Heart left ventricle (tissue), 16 donors: ENCODE results near the gene RBMS3. TPM values are rescaled to one million over a fixed set of nuclear protein-coding genes. Genes with fewer than 3 reads are reported as not detected.

Experiments used
- ATAC-seq, 4 donors: fragments of 200-7000 bp; cut with Tn5 transposase; one replicate each; pipeline ENCODE4 v1.9.1; 2020 to 2022; ENCODE audit warnings: moderate library complexity in 4 of 4, mild to moderate bottlenecking in 3 of 4, moderate number of reproducible peaks in 1 of 4
- DNase-seq, 5 donors: peaks; one replicate each; pipeline ENCODE4 v3.0.0-alpha.2; 2020
- H3K27ac ChIP-seq, 12 donors: fragments of 200-600 bp; sonication (generic) in 4 of 12; one replicate each; pipeline versions ENCODE4 v1.5.0 to v1.8.0; 2016 to 2022; ENCODE audit warnings: mild to moderate bottlenecking in 2 of 12
- H3K27me3 ChIP-seq, 9 donors: fragments of 200-600 bp; sonication (generic) in 2 of 9; one replicate each; pipeline versions ENCODE4 v1.5.1 to v1.8.0; 2016 to 2022; ENCODE audit warnings: mild to moderate bottlenecking in 3 of 9
- H3K36me3 ChIP-seq, 9 donors: fragments of 200-600 bp; sonication (generic) in 2 of 9; one replicate each; pipeline versions ENCODE4 v1.5.0 to v1.8.0; 2018 to 2022; ENCODE audit warnings: mild to moderate bottlenecking in 2 of 9
- H3K4me1 ChIP-seq, 12 donors: fragments of 200-600 bp; sonication (generic) in 4 of 12; one replicate each; pipeline versions ENCODE4 v1.5.0 to v1.8.0; 2016 to 2022; ENCODE audit warnings: mild to moderate bottlenecking in 3 of 12
- H3K4me3 ChIP-seq, 12 donors: fragments of 200-600 bp; sonication (generic) in 4 of 12; one replicate each; pipeline versions ENCODE4 v1.5.0 to v1.8.0; 2017 to 2022; ENCODE audit warnings: mild to moderate bottlenecking in 9 of 12, moderate library complexity in 4 of 12
- H3K9me3 ChIP-seq, 12 donors: fragments of 200-600 bp; sonication (generic) in 4 of 12; one replicate each; pipeline versions ENCODE4 v1.5.0 to v1.8.0; 2016 to 2022; ENCODE audit warnings: mild to moderate bottlenecking in 1 of 12
- CTCF ChIP-seq, 12 donors: fragments of 200-600 bp; sonication (generic) in 4 of 12; IDR thresholded peaks; one replicate each; pipeline versions ENCODE4 v1.5.0 to v1.8.0; 2018 to 2022; ENCODE audit warnings: antibody characterized with exemption in 12 of 12, mild to moderate bottlenecking in 5 of 12
- POLR2A ChIP-seq, 2 donors: fragments of 450-650 bp; IDR thresholded peaks; one replicate each; pipeline ENCODE4 v1.6.1; 2017; ENCODE audit warnings: antibody characterized with exemption in 2 of 2, mild to moderate bottlenecking in 2 of 2, moderate library complexity in 2 of 2
- WGBS, 4 donors: extraction: QIAGEN DNeasy Blood & Tissue Kit in 2 of 4; methylation state at CpG; one replicate each; pipeline versions ENCODE4 v1.1.5 to v1.1.7; 2013 to 2018; 5-methylcytosine and 5-hydroxymethylcytosine counted together
- intact Hi-C, 10 donors: fragments of 100-400 bp; cut with DNase I; formaldehyde crosslinking; loops; one replicate each; pipeline versions ENCODE4 v1.11.1 to v1.14.2; 2022
- polyA plus RNA-seq, 2 donors: library from polyadenylated mRNA; stranded (reverse); fragments of 200-250 nt; gene quantifications; one replicate each; pipeline ENCODE4 v1.2.3, GENCODE V29; 2013
- total RNA-seq, 9 donors: library from RNA; depleted of rRNA in 2 of 9; stranded (reverse); fragments of >200 nt in 2 of 9; fragmentation: NEBNext Ultra II Directional in 3 of 9; extraction: Animal tissue kit (Norgen Biotek cat#: 25700) in 3 of 9; gene quantifications; one replicate each; pipeline versions ENCODE4 v1.1.0 to v1.2.4, GENCODE V29; 2016 to 2023
- donor health status: ischemic (EF 13 %, LVEDD 7.1; RV severe dilation, severe dysfunction).
- donor health status: healthy with polysubstance abuse.
- donor health status: DM: no; HTN: yes; CAD: no.
- donor health status: DM: no; HTN: no; CAD: no.
- donor health status: ischemic (EF 25% LVEDD 6.9; RV normal size, moderate dysfunction).
- donor health status: ischemic (EF 25% LVEDD 5.7; RV mildly dilated, moderate dysfunction).
- donor health status: healthy.
- donor health status: DM: yes; HTN: yes; CAD: no.
- donor health status: ischemic (EF 35%, LVEDD 5.7; RV mildly dilated, moderate dysfunction).
- donor health status: nonischemic (EF 11% LVEDD 7.7; RV severe dilation, severe dysfunction).
- donor health status: DM: yes; HTN: yes; CAD: no.
- donor health status: PGD.
- donor health status: ischemic (EF 29% LVEDD 5.4; RV normal size, mild dysfunction).
- donor health status: nonischemic (EF 23%, LVEDD 6.1; RV moderate dilation, normal function).

RBMS3 gene
- total and polyA plus RNA-seq, 11 donors: 4.8 to 35.6 (median 26.1) TPM

- no peak overlapping the region for H3K4me3 ChIP-seq
- H3K4me1 ChIP-seq: peaks cover 0 to 47% (median 16%) of the 10 kb centered on the region in 12 donors
- peaks cover 0 to 5% (median 0%) of the 10 kb centered on the region in 12 donors for H3K9me3 ChIP-seq
- H3K27me3 ChIP-seq: no peaks in the 10 kb centered on the region
- DNase-seq (no peak), ATAC-seq (no peak)
- TF ChIP-seq CTCF (IDR thresholded peaks at IDR 0.05): no peak
- TF ChIP-seq POLR2A (IDR thresholded peaks at IDR 0.05): no peak
- no peak overlapping the region for H3K27ac ChIP-seq
- no peaks in the 10 kb centered on the region for H3K36me3 ChIP-seq
- 89 to 91% (median 89%) methylated on average over 2 of the region's 2 CpGs for WGBS, 4 donors
- intact Hi-C loops: no loop called here
These were observed 276.3 kb downstream of the RBMS3 start for GRCh38 chr3:29557186-29557585.

DNA sequence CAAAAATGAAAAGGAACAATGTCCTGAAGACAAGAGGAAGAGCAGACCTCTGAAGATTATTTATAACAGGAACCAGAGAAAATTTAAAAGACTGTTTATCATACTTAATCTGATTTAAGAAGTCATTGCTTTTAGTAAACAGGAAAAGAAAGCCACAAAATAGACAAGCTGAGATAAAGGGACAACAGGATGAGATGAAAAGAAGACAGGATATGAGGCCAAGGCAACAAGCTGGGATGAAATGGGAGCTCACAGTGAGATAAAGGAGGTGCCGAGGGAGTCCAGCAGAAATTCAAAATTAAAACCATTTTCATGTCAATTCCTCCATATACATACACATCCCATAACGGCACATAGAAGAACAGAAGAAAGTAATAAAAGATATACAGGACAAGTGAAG is 277.0 kb downstream of the RBMS3 start:
- H3K9me3 ChIP-seq: peaks cover 0 to 5% (median 0%) of the 10 kb centered on the region in 12 donors
- H3K4me3 ChIP-seq: no peak overlapping the region
- ATAC-seq: no peak
- H3K27me3 ChIP-seq: no peaks in the 10 kb centered on the region
- H3K27ac ChIP-seq: no peak overlapping the region
- no peaks in the 10 kb centered on the region for H3K36me3 ChIP-seq
- DNase-seq: no peak
- H3K4me1 ChIP-seq: peaks cover 0 to 42% (median 16%) of the 10 kb centered on the region in 12 donors
- 59 to 91% (median 76%) methylated on average over 2 of the region's 2 CpGs for WGBS, 4 donors
- intact Hi-C loops: no loop called here
- TF ChIP-seq POLR2A (IDR thresholded peaks at IDR 0.05): no peak
- TF ChIP-seq CTCF (IDR thresholded peaks at IDR 0.05): no peak

DNA sequence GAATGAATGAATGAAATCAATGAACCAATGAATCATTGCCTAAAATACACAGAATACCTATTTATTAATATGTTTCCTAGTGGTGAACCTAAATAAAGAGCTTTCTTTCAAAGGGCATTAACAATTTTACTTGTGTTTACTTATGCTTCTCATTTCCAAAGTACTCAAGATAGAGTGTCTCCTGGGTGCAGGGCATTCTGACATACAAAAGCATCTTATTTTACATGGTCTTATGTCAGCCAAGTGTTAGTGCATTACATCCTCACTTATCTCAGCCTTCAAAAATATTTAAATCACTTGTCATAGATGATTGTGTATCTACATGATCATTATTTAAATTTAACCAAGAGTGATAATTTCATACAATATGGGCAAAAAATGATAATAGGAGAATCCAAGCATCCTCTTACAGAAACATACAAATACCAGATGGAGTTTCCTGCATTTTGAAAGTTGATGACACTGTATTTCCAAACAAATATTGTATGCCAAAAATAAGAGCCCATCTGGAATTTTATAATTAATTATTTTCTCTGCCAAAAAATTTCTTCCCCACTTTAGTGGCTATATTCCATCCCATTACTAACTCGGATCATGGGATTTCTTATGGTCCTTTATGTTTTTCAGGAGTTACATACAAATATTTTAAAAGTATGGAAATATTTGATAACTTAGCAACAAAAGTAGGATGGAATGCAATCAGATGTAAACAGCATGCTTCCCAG is 279.0 kb downstream of the RBMS3 start:
- no peak overlapping the region for H3K27ac ChIP-seq
- H3K9me3 ChIP-seq: peaks cover 0 to 5% (median 0%) of the 10 kb centered on the region in 12 donors
- DNase-seq: no peak
- TF ChIP-seq POLR2A (IDR thresholded peaks at IDR 0.05) (no peak), CTCF (IDR thresholded peaks at IDR 0.05) (no peak)
- intact Hi-C loops: no loop called here
- WGBS, 4 donors: 48 to 65% (median 50%) methylated on average over 1 of the region's 1 CpG
- no peaks in the 10 kb centered on the region for H3K36me3 ChIP-seq
- H3K4me3 ChIP-seq: no peak overlapping the region
- peaks cover 0 to 34% (median 14%) of the 10 kb centered on the region in 12 donors for H3K4me1 ChIP-seq
- ATAC-seq: no peak
- H3K27me3 ChIP-seq: no peaks in the 10 kb centered on the region

- intact Hi-C loops: no loop called here
- peaks cover 0 to 38% (median 11%) of the 10 kb centered on the region in 12 donors for H3K4me1 ChIP-seq
These were observed 280.8 kb downstream of the RBMS3 start for GRCh38 chr3:29561651-29562149.

More at GRCh38 chr3:29561651-29562149, 280.8 kb downstream of the RBMS3 start:
- H3K9me3 ChIP-seq: peaks cover 0 to 5% (median 0%) of the 10 kb centered on the region in 12 donors
- DNase-seq (no peak), ATAC-seq (no peak)
- no peak overlapping the region for H3K4me3 ChIP-seq
- TF ChIP-seq POLR2A (IDR thresholded peaks at IDR 0.05) (no peak), CTCF (IDR thresholded peaks at IDR 0.05) (no peak)
- no peaks in the 10 kb centered on the region for H3K27me3 ChIP-seq
- H3K36me3 ChIP-seq: no peaks in the 10 kb centered on the region
- WGBS, 4 donors: 92 to 100% (median 95%) methylated on average over 4 of the region's 4 CpGs
- H3K27ac ChIP-seq: no peak overlapping the region
